Measurements from ENCODE around the gene CEP164. TPM values are rescaled to one million over a fixed set of nuclear protein-coding genes. Genes with fewer than 3 reads are reported as not detected.
A peak's percentile ranks its signal among the peaks of the same experiment; 100 is the strongest.

The CEP164 gene
- total and polyA plus RNA-seq, 2 of the 8 experiments (the other 6 are each of a cell fraction or from before 2014, with no cell fraction given), result 8.4 to 20.8 TPM

GRCh38 chr11:117305145-117305544 is 22.5 kb upstream of the CEP164 start:
- CTCF ChIA-PET (ENCODE audit: partially characterized antibody), result interaction anchor here (0.7 to 1.8 kb wide), 6 partner anchors 9 to 73 kb away, joined by 3 to 10 read pairs (median 4); partner anchors contain the start of genes BACE1 and PCSK7
- no peaks in the 10 kb centered on the region for H4K20me1 ChIP-seq (replicated peaks in 1 of 2; ENCODE audit: control insufficient read depth in 1 of 2, insufficient read depth in 2 of 2, low read length in 2 of 2)
- 92% methylated on average over 3 of the region's 3 CpGs; no CpG with 5 or more reads in 1 of the 2 experiments for WGBS, 2 experiments (ENCODE audit: extremely low coverage in 1 of 2, insufficient coverage in 1 of 2, insufficient read length in 1 of 2, insufficient replicate concordance in 2 of 2, low coverage in 1 of 2, low lambda C conversion rate in 2 of 2, missing lambda C conversion rate in 1 of 2)
- no peak for TF ChIP-seq EP300 (IDR thresholded peaks at IDR 0.05; ENCODE audit: borderline replicate concordance in 1 of 2, low read depth in 2 of 2, low read length in 2 of 2)
- TF ChIP-seq NANOG (IDR thresholded peaks at IDR 0.05; ENCODE audit: insufficient read depth, low read depth, low read length, poor library complexity, severe bottlenecking), result no peak
- no peak for TF ChIP-seq POLR2A (IDR thresholded peaks at IDR 0.05; ENCODE audit: control extremely low read depth in 1 of 2, low read depth in 2 of 2, low read length in 2 of 2)
- TF ChIP-seq SIX5 (IDR thresholded peaks at IDR 0.05; ENCODE audit: low read depth, low read length), result no peak
- TF ChIP-seq ASH2L (IDR thresholded peaks at IDR 0.05; ENCODE audit: low read length), result no peak
- TF ChIP-seq SP1 (IDR thresholded peaks at IDR 0.05; ENCODE audit: low read depth, low read length), result no peak
- no peak for TF ChIP-seq E2F6 (IDR thresholded peaks at IDR 0.05)
- TF ChIP-seq POU5F1 (IDR thresholded peaks at IDR 0.05; ENCODE audit: low read depth, low read length), result no peak
- no peak for TF ChIP-seq ATF3 (IDR thresholded peaks at IDR 0.05; ENCODE audit: insufficient read depth, low read depth, low read length)

More at GRCh38 chr11:117305145-117305544, 22.5 kb upstream of the CEP164 start:
- no peak overlapping the region for H3K4me3 ChIP-seq (ENCODE audit: extremely low read depth in 1 of 4, insufficient read depth in 2 of 4, low read depth in 3 of 4, low read length in 4 of 4)
- no peak overlapping the region for H2AFZ ChIP-seq (ENCODE audit: low read length)
- no peak overlapping the region for H2BK120ac ChIP-seq (replicated peaks; ENCODE audit: low read depth, low read length)
- no peak overlapping the region for H2AK5ac ChIP-seq (ENCODE audit: low read depth, low read length)
- H3K18ac ChIP-seq (ENCODE audit: extremely low read depth, low read length), result no peak overlapping the region
- DNase-seq (ENCODE audit: low read depth in 1 of 2, low spot score in 2 of 2) (no peak), FAIRE-seq (no peak)
- POLR2A ChIA-PET (ENCODE audit: partially characterized antibody), result interaction anchor here (1.8 to 2.0 kb wide), 2 partner anchors 10 to 14 kb away, joined by 5 to 6 read pairs; no protein-coding TSS in a partner anchor
- peaks cover 6 to 14% (median 7%) of the 10 kb centered on the region in 4 experiments for H3K4me1 ChIP-seq (replicated peaks in 1 of 4; ENCODE audit: control insufficient read depth in 3 of 4, insufficient read depth in 4 of 4, low read length in 3 of 4)
- no peak overlapping the region for H3K4ac ChIP-seq (replicated peaks; ENCODE audit: insufficient read length, low read depth, low read length)
- no peak overlapping the region for H2BK5ac ChIP-seq (ENCODE audit: low read depth, low read length)
- no peaks in the 10 kb centered on the region for H3K23me2 ChIP-seq (ENCODE audit: low read depth, low read length)
- no peak overlapping the region for H3K23ac ChIP-seq (ENCODE audit: insufficient read length)
- no peak overlapping the region; the same call in 1 of the 2 replicates for H4K8ac ChIP-seq (ENCODE audit: extremely low read depth, insufficient read depth, low read length)
- H3K27ac ChIP-seq (ENCODE audit: low read depth, low read length), result no peak overlapping the region
- no peaks in the 10 kb centered on the region for H3K9me3 ChIP-seq (ENCODE audit: insufficient read depth in 2 of 2, low read depth in 1 of 2, low read length in 1 of 2)
- H2BK15ac ChIP-seq (ENCODE audit: low read length), result no peak overlapping the region
- no peak overlapping the region for H4K91ac ChIP-seq (replicated peaks; ENCODE audit: insufficient read length, low read length)
- H2BK12ac ChIP-seq (ENCODE audit: low read depth, low read length), result no peak overlapping the region
- 0 out of 2 replicates have a peak overlapping the region, but pooled peaks have one; percentile 27 for H2BK20ac ChIP-seq (ENCODE audit: low read length)
- H4K5ac ChIP-seq (ENCODE audit: insufficient read length, low read depth, low read length), result no peak overlapping the region
- H3K4me2 ChIP-seq (ENCODE audit: insufficient read depth in 1 of 2, low read depth in 2 of 2, low read length in 2 of 2), result no peak overlapping the region
- no peak overlapping the region for H3K14ac ChIP-seq (ENCODE audit: insufficient read length)
- H3K36me3 ChIP-seq (ENCODE audit: control insufficient read depth in 2 of 4, insufficient read depth in 4 of 4, low read length in 3 of 4), result no peaks in the 10 kb centered on the region
- H3K79me1 ChIP-seq (ENCODE audit: low read depth, low read length), result no peaks in the 10 kb centered on the region
- H3K9ac ChIP-seq (replicated peaks in 1 of 4; ENCODE audit: extremely low read depth in 1 of 4, low read depth in 3 of 4, low read length in 3 of 4), result no peak overlapping the region
- no peaks in the 10 kb centered on the region for H3K79me2 ChIP-seq (ENCODE audit: control insufficient read depth in 1 of 2, insufficient read depth in 2 of 2, low read length in 2 of 2)
- H3K27me3 ChIP-seq (replicated peaks in 1 of 4; ENCODE audit: control insufficient read depth in 3 of 4, extremely low read depth in 1 of 4, insufficient read depth in 3 of 4, low read length in 3 of 4), result no peaks in the 10 kb centered on the region
- H3K56ac ChIP-seq (replicated peaks; ENCODE audit: insufficient read length, low read depth, low read length), result no peak overlapping the region
